Measurements from ENCODE around the gene SYK. TPM values are rescaled to one million over a fixed set of nuclear protein-coding genes. Genes with fewer than 3 reads are reported as not detected.

The SYK gene
- total RNA-seq, 1 experiment from 2014 or later: 5.9 TPM

DNA sequence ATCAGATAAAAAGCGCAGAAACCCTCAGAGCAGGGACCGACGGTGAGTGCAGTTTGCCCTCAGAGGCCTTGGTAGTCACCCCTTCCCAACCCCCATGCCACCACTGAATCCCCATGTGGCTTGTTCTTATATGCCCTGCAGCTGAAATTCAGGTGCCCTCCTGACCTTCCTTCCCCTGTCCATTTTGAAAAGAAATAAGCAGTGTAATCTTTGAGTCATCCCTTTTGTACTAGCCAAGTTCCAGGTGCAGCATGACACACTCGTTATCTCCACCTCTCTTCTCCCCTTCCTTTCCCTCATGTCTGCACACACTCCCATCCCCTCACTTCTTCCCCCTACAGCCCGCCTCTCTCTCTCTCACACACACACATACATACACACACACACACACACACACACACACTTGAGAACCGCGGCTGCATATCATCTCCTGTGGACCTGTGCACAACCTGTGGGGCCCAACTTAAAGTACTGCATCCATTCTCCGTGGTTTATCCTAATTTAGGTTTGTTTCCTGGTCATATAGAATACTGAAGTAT lies 53.1 kb downstream of the SYK start:
- CTCF ChIA-PET: interaction anchor here (0.5 to 1.2 kb wide), 4 partner anchors 10 to 243 kb away, joined by 3 to 6 read pairs (median 3); no protein-coding TSS in a partner anchor
- Mint-ChIP-seq H3K27me3 (ENCODE audit: insufficient read depth, unreplicated experiment) (no peaks in the 10 kb centered on the region), H3K4me3 (ENCODE audit: unreplicated experiment) (no peak overlapping the region), H3K9me3 (ENCODE audit: unreplicated experiment) (no peaks in the 10 kb centered on the region), H3K4me1 (ENCODE audit: insufficient read depth, unreplicated experiment) (peaks cover 12% of the 10 kb centered on the region), H3K27ac (ENCODE audit: low read depth, unreplicated experiment) (no peak overlapping the region), H3K36me3 (ENCODE audit: insufficient read depth, unreplicated experiment) (no peaks in the 10 kb centered on the region)
- POLR2A ChIA-PET: no interaction called here
- intact Hi-C loops (cut with micrococcal nuclease): no loop called here
- TF ChIP-seq, protein P1, sequence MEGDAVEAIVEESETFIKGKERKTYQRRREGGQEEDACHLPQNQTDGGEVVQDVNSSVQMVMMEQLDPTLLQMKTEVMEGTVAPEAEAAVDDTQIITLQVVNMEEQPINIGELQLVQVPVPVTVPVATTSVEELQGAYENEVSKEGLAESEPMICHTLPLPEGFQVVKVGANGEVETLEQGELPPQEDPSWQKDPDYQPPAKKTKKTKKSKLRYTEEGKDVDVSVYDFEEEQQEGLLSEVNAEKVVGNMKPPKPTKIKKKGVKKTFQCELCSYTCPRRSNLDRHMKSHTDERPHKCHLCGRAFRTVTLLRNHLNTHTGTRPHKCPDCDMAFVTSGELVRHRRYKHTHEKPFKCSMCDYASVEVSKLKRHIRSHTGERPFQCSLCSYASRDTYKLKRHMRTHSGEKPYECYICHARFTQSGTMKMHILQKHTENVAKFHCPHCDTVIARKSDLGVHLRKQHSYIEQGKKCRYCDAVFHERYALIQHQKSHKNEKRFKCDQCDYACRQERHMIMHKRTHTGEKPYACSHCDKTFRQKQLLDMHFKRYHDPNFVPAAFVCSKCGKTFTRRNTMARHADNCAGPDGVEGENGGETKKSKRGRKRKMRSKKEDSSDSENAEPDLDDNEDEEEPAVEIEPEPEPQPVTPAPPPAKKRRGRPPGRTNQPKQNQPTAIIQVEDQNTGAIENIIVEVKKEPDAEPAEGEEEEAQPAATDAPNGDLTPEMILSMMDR (IDR thresholded peaks at IDR 0.05; ENCODE audit: unreplicated experiment): no peak
- BruUV-seq (replicated peaks): no TSS peak
- DNase-seq (ENCODE audit: unreplicated experiment): peak; percentile 27

DNA sequence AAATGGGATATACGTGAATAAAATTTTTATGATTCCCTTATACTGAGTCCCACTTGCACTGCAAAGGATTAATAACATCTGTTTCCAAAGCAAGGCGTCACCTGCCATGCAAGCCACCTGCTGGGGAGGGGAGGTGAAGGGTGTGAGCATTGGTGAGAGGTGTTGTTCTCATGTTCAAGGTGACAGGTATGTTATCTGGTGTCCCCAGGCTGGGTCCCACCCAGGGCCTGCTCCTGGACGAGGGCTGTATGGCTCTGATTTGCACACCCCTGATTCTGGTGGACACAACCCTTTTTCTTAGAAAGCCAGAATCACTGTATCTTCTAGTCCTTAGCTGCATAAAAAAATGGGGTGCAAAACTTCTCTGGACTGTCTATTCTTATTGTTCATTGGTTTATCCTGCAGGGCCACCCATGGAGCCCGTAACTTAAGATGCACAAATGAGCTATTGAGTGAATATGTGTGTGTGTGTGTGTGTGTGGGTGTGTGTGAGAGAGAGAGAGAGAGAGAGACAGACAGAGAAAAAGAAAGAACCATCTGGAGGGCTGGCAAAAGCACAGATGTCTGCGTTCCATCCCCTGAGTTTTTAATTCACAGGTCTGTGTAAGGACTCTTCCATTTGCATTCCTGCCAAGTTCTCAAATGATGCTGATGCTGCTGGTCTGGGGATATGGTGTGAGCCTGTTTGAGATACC lies 53.7 kb downstream of the SYK start:
- Mint-ChIP-seq H3K27me3 (ENCODE audit: insufficient read depth, unreplicated experiment) (no peaks in the 10 kb centered on the region), H3K4me1 (ENCODE audit: insufficient read depth, unreplicated experiment) (peaks cover 12% of the 10 kb centered on the region), H3K4me3 (ENCODE audit: unreplicated experiment) (no peak overlapping the region), H3K9me3 (ENCODE audit: unreplicated experiment) (no peaks in the 10 kb centered on the region), H3K36me3 (ENCODE audit: insufficient read depth, unreplicated experiment) (no peaks in the 10 kb centered on the region), H3K27ac (ENCODE audit: low read depth, unreplicated experiment) (no peak overlapping the region)
- no TSS peak for BruUV-seq (replicated peaks)
- intact Hi-C loops (cut with micrococcal nuclease): no loop called here
- ChIA-PET POLR2A (no interaction called here), CTCF (interaction anchor here (1.2 kb wide), 2 partner anchors 11 to 19 kb away, joined by 3 to 6 read pairs; no protein-coding TSS in a partner anchor)
- TF ChIP-seq, protein P1 (IDR thresholded peaks at IDR 0.05; ENCODE audit: unreplicated experiment): no peak
- DNase-seq (ENCODE audit: unreplicated experiment): no peak

DNA sequence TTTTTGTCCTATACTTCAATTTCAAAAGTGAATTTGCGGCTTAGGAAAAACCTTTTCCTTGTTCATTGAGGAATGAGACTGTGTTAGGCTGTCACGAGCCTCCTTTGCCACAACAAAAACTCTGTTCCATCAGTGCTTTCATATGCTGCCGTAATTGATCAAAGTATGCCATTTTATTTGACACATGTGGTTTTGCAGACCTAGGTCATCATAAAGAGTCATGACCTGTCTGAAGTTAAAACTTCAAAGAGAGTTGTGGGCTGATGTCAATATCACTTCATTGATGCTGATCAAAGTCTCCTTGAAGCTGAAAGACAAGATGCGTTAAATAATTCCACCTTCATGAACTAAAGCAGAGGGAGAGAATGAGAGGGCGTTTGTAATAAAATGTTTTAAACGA lies 55.5 kb downstream of the SYK start:
- no peaks in the 10 kb centered on the region for H3K27me3 Mint-ChIP-seq (ENCODE audit: insufficient read depth, unreplicated experiment)
- no peaks in the 10 kb centered on the region for H3K9me3 Mint-ChIP-seq (ENCODE audit: unreplicated experiment)
- no peak overlapping the region for H3K27ac Mint-ChIP-seq (ENCODE audit: low read depth, unreplicated experiment)
- peaks cover 12% of the 10 kb centered on the region for H3K4me1 Mint-ChIP-seq (ENCODE audit: insufficient read depth, unreplicated experiment)
- BruUV-seq (replicated peaks): no TSS peak
- H3K36me3 Mint-ChIP-seq (ENCODE audit: insufficient read depth, unreplicated experiment): no peaks in the 10 kb centered on the region
- TF ChIP-seq, protein P1 (IDR thresholded peaks at IDR 0.05; ENCODE audit: unreplicated experiment): no peak
- no peak for DNase-seq (ENCODE audit: unreplicated experiment)
- CTCF ChIA-PET: interaction anchor here (0.6 to 2.2 kb wide), 2 partner anchors 15 to 718 kb away, joined by 3 to 5 read pairs; no protein-coding TSS in a partner anchor
- H3K4me3 Mint-ChIP-seq (ENCODE audit: unreplicated experiment): no peak overlapping the region
- POLR2A ChIA-PET: no interaction called here
- intact Hi-C loops (cut with micrococcal nuclease): no loop called here

DNA sequence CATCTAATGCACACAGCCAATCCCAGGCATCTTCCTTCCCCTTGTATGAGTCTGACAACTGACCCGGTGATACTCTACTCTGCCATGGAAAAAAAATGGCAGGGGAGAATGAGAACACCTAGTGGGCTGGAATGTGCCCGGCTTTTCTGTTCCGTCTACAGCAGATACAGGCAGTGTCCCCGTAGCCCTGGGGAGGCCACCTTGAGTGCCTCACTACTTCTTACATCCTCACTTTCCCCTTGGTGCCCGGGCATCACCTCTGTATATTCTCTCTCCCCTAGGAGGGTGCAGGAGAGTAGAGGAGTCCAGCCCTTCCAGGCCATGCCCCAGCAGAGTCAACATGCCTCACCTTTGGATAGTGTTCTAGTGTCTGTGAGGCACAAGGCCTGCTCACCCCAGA lies 56.2 kb downstream of the SYK start:
- Mint-ChIP-seq H3K36me3 (ENCODE audit: insufficient read depth, unreplicated experiment) (no peaks in the 10 kb centered on the region), H3K4me3 (ENCODE audit: unreplicated experiment) (no peak overlapping the region), H3K27me3 (ENCODE audit: insufficient read depth, unreplicated experiment) (no peaks in the 10 kb centered on the region), H3K4me1 (ENCODE audit: insufficient read depth, unreplicated experiment) (peaks cover 12% of the 10 kb centered on the region), H3K9me3 (ENCODE audit: unreplicated experiment) (no peaks in the 10 kb centered on the region), H3K27ac (ENCODE audit: low read depth, unreplicated experiment) (no peak overlapping the region)
- BruUV-seq (replicated peaks): no TSS peak
- intact Hi-C loops (cut with micrococcal nuclease): no loop called here
- DNase-seq (ENCODE audit: unreplicated experiment): no peak
- ChIA-PET POLR2A (no interaction called here), CTCF (interaction anchor here (0.5 to 2.2 kb wide), 4 partner anchors 15 to 1281 kb away, joined by 3 to 5 read pairs (median 3); no protein-coding TSS in a partner anchor)
- TF ChIP-seq, protein P1 (IDR thresholded peaks at IDR 0.05; ENCODE audit: unreplicated experiment): no peak

All from MCF 10A (cell line).